Esophagus muscularis mucosa (tissue), 4 donors: Measurements from ENCODE around the gene ZNF322.
"Not testable (repeated sequence)": the region's sequence is repeated elsewhere in the genome, so short reads cannot be mapped to it uniquely, and the experiment has no call there.

ENCODE experiments used
- EP300 ChIP-seq: sonication (generic); formaldehyde crosslinking; IDR thresholded peaks from one replicate; pipeline ENCODE4 v1.6.1; 2017; ENCODE audit warnings: antibody characterized with exemption
- POLR2A ChIP-seq: fragments of 450-650 bp; IDR thresholded peaks from one replicate; pipeline ENCODE4 v1.6.1; 2017; ENCODE audit warnings: antibody characterized with exemption, moderate library complexity, mild to moderate bottlenecking, low read depth
- TF ChIP-seq, protein P1 (sequence below), 3 experiments: fragments of 200-600 bp in 2 of 3; fragments of 450-650 bp in 1 of 3; sonication (generic) in 2 of 3; IDR thresholded peaks; one replicate each; pipeline ENCODE4 v1.5.1; 2017 to 2019; ENCODE audit warnings: antibody characterized with exemption in 3 of 3, mild to moderate bottlenecking in 2 of 3, moderate library complexity in 1 of 3

DNA sequence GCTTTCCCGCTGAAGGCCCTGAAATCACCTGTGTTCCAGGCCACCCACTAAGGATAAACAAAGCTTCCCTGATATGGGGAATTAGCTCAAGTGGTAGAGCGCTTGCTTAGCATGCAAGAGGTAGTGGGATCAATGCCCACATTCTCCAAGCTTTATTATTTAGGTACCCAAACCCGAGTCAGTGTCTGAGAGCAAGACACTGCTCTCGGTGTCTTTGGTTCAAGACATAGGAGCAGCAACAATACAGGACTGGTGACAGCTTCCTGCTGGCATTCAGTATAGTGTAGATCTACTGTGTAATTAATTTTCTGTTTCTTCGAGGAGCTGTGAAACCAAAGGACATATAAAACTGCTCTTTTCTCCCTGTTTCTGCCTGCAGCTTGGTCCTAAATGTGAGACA, 13.7 kb upstream of the ZNF322 start:
- TF ChIP-seq, protein P1, sequence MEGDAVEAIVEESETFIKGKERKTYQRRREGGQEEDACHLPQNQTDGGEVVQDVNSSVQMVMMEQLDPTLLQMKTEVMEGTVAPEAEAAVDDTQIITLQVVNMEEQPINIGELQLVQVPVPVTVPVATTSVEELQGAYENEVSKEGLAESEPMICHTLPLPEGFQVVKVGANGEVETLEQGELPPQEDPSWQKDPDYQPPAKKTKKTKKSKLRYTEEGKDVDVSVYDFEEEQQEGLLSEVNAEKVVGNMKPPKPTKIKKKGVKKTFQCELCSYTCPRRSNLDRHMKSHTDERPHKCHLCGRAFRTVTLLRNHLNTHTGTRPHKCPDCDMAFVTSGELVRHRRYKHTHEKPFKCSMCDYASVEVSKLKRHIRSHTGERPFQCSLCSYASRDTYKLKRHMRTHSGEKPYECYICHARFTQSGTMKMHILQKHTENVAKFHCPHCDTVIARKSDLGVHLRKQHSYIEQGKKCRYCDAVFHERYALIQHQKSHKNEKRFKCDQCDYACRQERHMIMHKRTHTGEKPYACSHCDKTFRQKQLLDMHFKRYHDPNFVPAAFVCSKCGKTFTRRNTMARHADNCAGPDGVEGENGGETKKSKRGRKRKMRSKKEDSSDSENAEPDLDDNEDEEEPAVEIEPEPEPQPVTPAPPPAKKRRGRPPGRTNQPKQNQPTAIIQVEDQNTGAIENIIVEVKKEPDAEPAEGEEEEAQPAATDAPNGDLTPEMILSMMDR (IDR thresholded peaks at IDR 0.05), result not testable (repeated sequence)
- TF ChIP-seq POLR2A, EP300: not testable (repeated sequence)
